Uterus (tissue), 4 donors: Measurements from ENCODE around the gene TMEM141. TPM values are rescaled to one million over a fixed set of nuclear protein-coding genes. Genes with fewer than 3 reads are reported as not detected.
"Not testable (repeated sequence)": the region's sequence is repeated elsewhere in the genome, so short reads cannot be mapped to it uniquely, and the experiment has no call there.

Experiments used
- DNase-seq, 2 donors: peaks; one replicate each; pipeline ENCODE4 v3.0.0-alpha.2; 2019 to 2020
- H3K27ac ChIP-seq, 2 donors: fragments of 200-600 bp; sonication (generic); 1 replicate in 1 of 2; 2 replicates in 1 of 2; pipeline ENCODE4 v1.5.1; 2016 to 2018
- H3K27me3 ChIP-seq, 2 donors: fragments of 200-600 bp; sonication (generic); one replicate each; pipeline ENCODE4 v1.5.1; 2018 to 2019; ENCODE audit warnings: control low read depth in 1 of 2
- H3K36me3 ChIP-seq, 2 donors: fragments of 200-600 bp; sonication (generic); one replicate each; pipeline ENCODE4 v1.5.1; 2019; ENCODE audit warnings: control low read depth in 1 of 2
- H3K4me1 ChIP-seq, 2 donors: fragments of 200-600 bp; sonication (generic); one replicate each; pipeline ENCODE4 v1.5.1; 2018 to 2019; ENCODE audit warnings: control low read depth in 1 of 2
- H3K4me3 ChIP-seq, 2 donors: fragments of 200-600 bp; sonication (generic); 1 replicate in 1 of 2; 2 replicates in 1 of 2; pipeline ENCODE4 v1.5.1; 2018 to 2019; ENCODE audit warnings: mild to moderate bottlenecking in 1 of 2
- H3K9me3 ChIP-seq, 2 donors: fragments of 200-600 bp; sonication (generic); one replicate each; pipeline ENCODE4 v1.5.1; 2019; ENCODE audit warnings: control low read depth in 1 of 2
- CTCF ChIP-seq, 4 experiments: fragments of 200-600 bp in 2 of 4; fragments of 450-650 bp in 2 of 4; sonication (generic) in 2 of 4; IDR thresholded peaks; one replicate each; pipeline ENCODE4 v1.5.1; 2016 to 2019; ENCODE audit warnings: antibody characterized with exemption in 4 of 4, mild to moderate bottlenecking in 2 of 4, moderate library complexity in 1 of 4
- intact Hi-C: fragments of 100-400 bp; cut with DNase I; formaldehyde crosslinking; loops from one replicate; pipeline ENCODE4 v1.15.1; 2023; ENCODE audit warnings: low total_unique reads
- microRNA-seq: library from miRNA; unstranded; fragments of <30 nt; microRNA quantifications from one replicate; pipeline ENCODE4, GENCODE V29; 2016; ENCODE audit warnings: borderline microRNAs expressed, borderline replicate concordance
- small RNA-seq: library from RNA; depleted of rRNA; stranded (forward); fragments of <200 nt; gene quantifications from one replicate; pipeline ENCODE3, GENCODE V24; 2016
- total RNA-seq, 4 donors: library from RNA; depleted of rRNA in 3 of 4; stranded (reverse); fragments of >200 nt in 3 of 4; gene quantifications; one replicate each; pipeline versions ENCODE4 v1.1.0 to v1.2.4, GENCODE V29; 2014 to 2023
- donor health status: DM: yes; HTN: yes; CAD: no.

The TMEM141 gene
- total RNA-seq, 4 donors from 2014 or later: 3.5 to 48.9 (median 32.0) TPM

GRCh38 chr9:136842380-136842948 lies 51.3 kb downstream of the TMEM141 start, which contains the start of gene AJM1:
Gene AJM1 (plus strand): TSS chr9:136842478. CDS start chr9:136844415, 1,937 bp downstream.
- Histone ChIP-seq H3K4me3 (peak within 1 kb of the TSS; percentile 20 to 33), H3K27me3 (peaks cover 13 to 28% of the 10 kb centered on the region in 2 donors), H3K4me1 (peaks cover 0 to 43% of the 10 kb centered on the region in 2 donors)
- peak; percentile 63 to 77 for DNase-seq
- H3K36me3 ChIP-seq, H3K9me3 ChIP-seq, intact Hi-C loops, H3K27ac ChIP-seq: not testable (repeated sequence)
- peak; percentile 68 to 94 (median 85) for TF ChIP-seq CTCF (IDR thresholded peaks at IDR 0.05)

Small RNAs within 50 kb of the gene (microRNA-seq; reads per million reads assigned to microRNA genes)
- not detected for gene MIR4292
- not detected for gene MIR6722

Small RNAs within 50 kb of the gene (small RNA-seq; reads per million reads assigned to genes)
- gene AL355987.2 (not detected), gene ATP6V1G1P3 (not detected), gene MIR4292 (not detected), gene MIR6722 (not detected)

Other genes with a start within 250 kb of the TMEM141 start
- gene NOTCH1, start 245.3 kb upstream of the TMEM141 start, total RNA-seq: 100 to 1,000 TPM in 1 of 4 donors, 10 to 100 TPM in 3; 19.7 to 109 (median 35.6) TPM
- gene EGFL7, start 128.4 kb upstream of the TMEM141 start, total RNA-seq: 1,000 to 10,000 TPM in 1 of 4 donors, 100 to 1,000 TPM in 3; 119 to 1,791 (median 307) TPM
- 10 to 100 TPM; 22.7 to 45.1 (median 38.6) TPM for gene AGPAT2, start 103.9 kb upstream of the TMEM141 start, total RNA-seq
- 10 to 100 TPM in 3 of 4 donors, 1 to 10 TPM in 1; 3.2 to 26.3 (median 21.0) TPM for gene DIPK1B, start 78.8 kb upstream of the TMEM141 start, total RNA-seq
- gene LCN10, start 48.4 kb upstream of the TMEM141 start, total RNA-seq: 10 to 100 TPM in 3 of 4 donors, under 1 TPM in 1; 0.55 to 81.4 (median 20.4) TPM
- 100 to 1,000 TPM in 2 of 4 donors, 10 to 100 TPM in 1, 1 to 10 TPM in 1; 1.2 to 164 (median 89.7) TPM for gene LCN6, start 42.8 kb upstream of the TMEM141 start, total RNA-seq
- under 1 TPM in 1 of 4 donors, not detected in 3; 0.27 TPM for gene LCN8, start 33.1 kb upstream of the TMEM141 start, total RNA-seq
- gene LCN15, start 26.8 kb upstream of the TMEM141 start, total RNA-seq: not detected
- 1 to 10 TPM in 2 of 4 donors, not detected in 2; 2.0 TPM for gene CCDC183, start 5.0 kb downstream of the TMEM141 start, total RNA-seq
- 10 to 100 TPM; 28.8 to 57.9 (median 39.6) TPM for gene RABL6, start 16.6 kb downstream of the TMEM141 start, total RNA-seq
- 1 to 10 TPM in 3 of 4 donors, not detected in 1; 1.3 to 3.6 (median 3.6) TPM for gene AJM1, start 51.1 kb downstream of the TMEM141 start, total RNA-seq
- 10 to 100 TPM; 12.4 to 55.5 (median 31.4) TPM for gene PHPT1, start 58.1 kb downstream of the TMEM141 start, total RNA-seq
- gene MAMDC4, start 61.0 kb downstream of the TMEM141 start, total RNA-seq: 1 to 10 TPM in 2 of 4 donors, under 1 TPM in 1, not detected in 1; 0.26 to 4.3 (median 4.2) TPM
- gene EDF1, start 75.0 kb downstream of the TMEM141 start, total RNA-seq: 100 to 1,000 TPM in 3 of 4 donors, 10 to 100 TPM in 1; 75.6 to 244 (median 144) TPM
- gene TRAF2, start 95.2 kb downstream of the TMEM141 start, total RNA-seq: 10 to 100 TPM in 3 of 4 donors, under 1 TPM in 1; 0.88 to 22.1 (median 11.9) TPM
- 100 to 1,000 TPM in 1 of 4 donors, 10 to 100 TPM in 3; 67.4 to 111 (median 75.3) TPM for gene FBXW5, start 153.4 kb downstream of the TMEM141 start, total RNA-seq
- not detected for gene C8G, start 153.9 kb downstream of the TMEM141 start, total RNA-seq
- gene LCN12, start 160.9 kb downstream of the TMEM141 start, total RNA-seq: 10 to 100 TPM in 2 of 4 donors, 1 to 10 TPM in 1, not detected in 1; 5.4 to 43.2 (median 10.3) TPM
- 100 to 1,000 TPM in 1 of 4 donors, 10 to 100 TPM in 3; 13.5 to 116 (median 58.8) TPM for gene PTGDS, start 186.2 kb downstream of the TMEM141 start, total RNA-seq
- 1 to 10 TPM in 1 of 4 donors, under 1 TPM in 3; under 0.01 to 6.9 (median 0.54) TPM for gene LCNL1, start 191.6 kb downstream of the TMEM141 start, total RNA-seq
- gene PAXX, start 201.1 kb downstream of the TMEM141 start, total RNA-seq: 10 to 100 TPM; 14.2 to 39.5 (median 18.8) TPM
- 1 to 10 TPM in 2 of 4 donors, not detected in 2; 1.5 TPM for gene CLIC3, start 205.2 kb downstream of the TMEM141 start, total RNA-seq
- gene ABCA2, start 236.9 kb downstream of the TMEM141 start, total RNA-seq: 10 to 100 TPM; 24.8 to 36.9 (median 26.1) TPM
- not detected for gene FUT7, start 240.7 kb downstream of the TMEM141 start, total RNA-seq